Activated CD8-positive, alpha-beta memory T cell treated with anti-CD3 and anti-CD28 coated beads for 24 hours (primary cell): Measurements from ENCODE around the gene PHF8.

ENCODE experiments used
- DNase-seq: peaks from one replicate; pipeline ENCODE4 v3.0.0-alpha.2; 2020

Gene PHF8

DNA sequence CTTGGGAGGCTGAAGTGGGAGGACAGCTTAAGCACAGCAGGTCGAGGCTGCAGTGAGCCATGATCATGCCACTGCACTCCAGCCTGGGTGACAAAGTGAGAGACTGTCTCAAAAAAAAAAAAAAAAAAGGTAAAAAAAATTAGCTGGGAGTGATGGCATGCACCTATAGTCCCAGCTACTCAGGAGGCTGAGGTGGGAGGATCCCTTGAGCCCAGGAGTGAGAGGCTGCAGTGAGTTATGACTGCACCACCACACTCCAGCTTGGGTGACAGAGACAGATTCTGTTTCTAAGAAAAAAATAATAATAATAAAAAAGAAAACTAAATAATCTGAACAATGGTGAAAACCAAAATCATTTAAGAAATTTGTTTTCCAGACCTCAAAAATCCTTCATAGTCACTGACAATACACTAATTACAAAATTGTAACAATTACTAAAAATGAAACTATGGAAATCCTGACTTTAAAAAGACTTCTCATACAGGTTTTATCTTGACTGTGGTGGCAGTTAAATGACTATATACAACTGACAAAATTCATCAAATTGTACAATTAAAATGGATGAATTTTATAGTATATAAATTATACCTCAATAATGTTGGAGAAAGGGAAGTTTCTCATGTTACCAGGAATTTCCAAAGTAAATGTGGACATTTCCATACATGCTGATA is 31.3 kb downstream of the PHF8 start:
- no peak for DNase-seq

DNA sequence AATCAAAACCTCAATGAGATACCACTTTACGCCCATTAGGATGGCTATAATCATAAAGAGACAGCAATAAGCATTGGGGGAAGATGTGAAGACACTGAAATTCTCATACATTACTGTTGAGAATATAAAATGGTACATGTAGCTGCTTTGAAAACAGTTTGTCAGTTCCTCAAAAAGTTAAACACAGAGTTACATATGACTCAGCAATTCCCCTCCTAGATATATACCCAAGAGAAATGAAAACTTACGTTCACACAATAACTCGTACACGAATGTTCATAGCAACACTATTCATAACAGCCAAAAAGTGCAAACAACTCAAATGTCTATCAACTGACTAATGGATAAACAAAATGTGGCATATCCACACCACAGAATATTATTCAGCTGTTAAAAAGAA is 36.6 kb downstream of the PHF8 start:
- no peak for DNase-seq

DNA sequence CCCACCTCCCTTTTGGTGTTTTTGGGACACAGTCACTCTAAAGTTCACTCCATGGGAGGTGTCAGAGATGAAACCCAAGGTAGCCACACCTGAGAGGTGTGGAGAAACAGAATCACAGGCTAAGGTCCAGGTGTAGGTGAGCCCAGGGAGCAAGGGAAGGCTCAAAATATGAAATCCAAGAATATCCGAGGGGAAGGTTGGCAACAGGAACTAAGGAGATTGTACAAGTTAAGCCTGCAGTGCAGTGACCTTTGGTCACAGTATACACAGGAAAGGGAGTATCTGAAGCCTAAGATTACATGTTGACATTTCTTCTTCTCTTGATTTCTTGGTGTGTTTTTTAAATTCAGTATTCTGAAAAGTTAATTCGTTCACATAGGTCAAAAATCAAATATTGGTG is 46.5 kb downstream of the PHF8 start:
- no peak for DNase-seq

DNA sequence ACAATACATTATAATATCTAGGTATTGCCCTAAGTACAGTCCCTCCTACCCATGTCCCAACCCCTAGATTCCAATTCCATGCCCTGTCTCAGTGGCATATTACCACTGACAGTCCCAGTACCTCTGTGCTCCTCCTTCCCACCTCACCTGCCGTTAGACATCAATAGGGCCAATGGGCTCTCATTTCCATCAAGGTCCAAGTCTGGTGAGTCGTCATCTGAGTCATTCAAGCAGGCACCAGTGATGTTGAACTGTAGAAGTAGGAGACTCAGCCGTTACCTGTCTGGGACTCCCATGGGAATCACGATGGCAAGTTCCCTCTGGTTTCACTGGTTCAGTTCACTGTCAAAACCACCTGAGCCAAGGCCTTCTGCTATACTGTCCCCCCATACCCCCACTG is 51.7 kb downstream of the PHF8 start:
- DNase-seq: no peak

DNA sequence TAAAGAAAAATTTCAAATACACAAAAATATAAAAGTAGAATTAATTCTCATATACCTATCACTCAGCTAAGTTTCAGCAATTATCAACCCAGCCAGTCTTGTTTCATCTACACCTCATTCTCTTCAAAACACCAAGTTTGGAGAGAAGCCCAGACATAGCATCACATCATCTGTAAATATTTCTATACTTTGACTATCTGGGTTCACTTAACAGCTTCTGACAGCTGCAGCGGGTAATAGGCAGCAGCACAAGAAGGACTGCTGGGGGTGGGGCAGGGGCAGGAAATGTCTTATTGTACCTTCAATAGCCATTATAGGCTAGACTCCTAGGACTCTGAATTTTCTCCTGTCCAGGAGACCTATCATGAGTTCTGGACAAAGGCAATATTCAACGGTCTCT is 54.1 kb downstream of the PHF8 start:
- no peak for DNase-seq

DNA sequence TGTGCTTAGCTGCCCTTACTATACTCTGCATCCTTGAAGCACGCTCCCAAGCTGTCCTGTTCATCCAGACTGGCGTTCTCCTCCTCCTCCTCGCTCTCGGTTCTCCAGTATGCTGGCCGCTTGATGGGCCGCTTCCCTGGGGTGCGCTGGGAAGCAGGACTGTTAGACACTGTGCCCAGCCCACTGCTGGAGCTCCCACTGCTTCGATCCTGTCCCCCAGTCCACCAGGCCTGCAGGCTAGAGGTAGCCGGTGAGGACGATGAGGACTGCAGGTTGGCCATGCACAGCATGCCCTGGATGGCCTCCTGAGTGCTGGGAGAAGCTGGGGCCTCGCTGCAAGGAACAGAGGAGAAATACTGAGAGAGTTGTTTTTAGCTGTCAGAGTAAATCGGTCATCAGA is 59.4 kb downstream of the PHF8 start:
- DNase-seq: no peak

DNA sequence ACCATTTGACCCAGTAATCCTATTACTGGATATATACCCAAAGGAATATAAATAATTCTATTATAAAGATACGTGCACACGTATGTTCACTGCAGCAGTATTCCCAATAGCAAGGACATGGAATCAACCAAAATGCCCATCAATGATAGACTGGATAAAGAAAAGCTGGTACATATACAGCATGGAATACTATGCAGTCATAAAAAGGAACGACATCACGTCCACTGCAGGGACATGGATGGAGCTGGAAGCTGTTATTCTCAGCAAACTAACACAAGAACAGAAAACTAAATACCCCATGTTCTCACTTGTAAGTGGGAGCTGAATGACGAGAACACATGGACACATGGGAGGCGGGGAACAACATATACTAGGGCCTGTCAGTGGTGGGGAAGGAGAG is 69.7 kb downstream of the PHF8 start:
- no peak for DNase-seq

DNA sequence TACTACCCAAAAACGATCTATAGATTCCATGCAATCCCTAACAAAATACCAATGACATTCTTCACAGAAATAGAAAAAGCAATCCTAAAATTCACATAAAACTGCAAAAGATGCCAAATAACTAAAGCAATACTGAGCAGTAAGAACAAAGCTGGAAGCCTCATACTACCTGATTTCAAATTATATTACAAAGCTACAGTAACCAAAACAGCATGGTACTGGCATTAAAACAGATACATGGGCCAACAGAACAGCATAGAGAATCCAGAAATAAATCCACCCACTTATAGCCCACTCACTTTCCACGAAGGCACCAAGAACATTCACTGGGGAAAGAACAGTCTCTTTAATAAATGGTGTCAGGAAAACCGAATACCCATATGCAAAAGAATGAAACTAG is 74.7 kb downstream of the PHF8 start:
- no peak for DNase-seq

DNA sequence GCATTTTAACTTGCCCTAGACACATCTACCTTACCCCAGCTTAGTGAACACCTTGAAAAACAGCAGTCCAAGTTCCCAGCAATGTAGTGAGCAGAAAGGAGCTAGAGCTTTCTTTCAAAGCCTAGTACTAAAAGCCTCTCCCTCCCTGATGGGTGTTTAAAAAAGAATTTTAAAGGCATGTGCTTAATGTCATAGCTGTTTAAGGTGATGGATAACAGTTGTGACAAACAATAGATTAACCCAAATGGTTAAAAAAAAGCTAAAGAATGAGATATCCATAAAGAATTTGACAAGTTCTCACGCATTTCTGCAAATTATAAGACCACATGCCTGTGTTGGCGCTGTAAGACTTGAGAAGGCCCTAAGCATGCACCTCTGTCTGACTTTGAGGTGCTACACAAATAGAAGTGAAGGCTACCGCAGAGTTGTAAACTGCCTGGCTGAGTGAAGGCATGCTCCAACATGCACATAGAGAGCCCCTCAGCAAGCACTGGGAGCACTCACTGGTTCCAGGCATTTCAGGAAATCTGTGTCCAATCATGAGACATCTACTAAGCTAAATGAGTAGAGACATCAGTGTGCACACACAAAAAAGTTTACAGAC is 94.0 kb downstream of the PHF8 start:
- no peak for DNase-seq

DNA sequence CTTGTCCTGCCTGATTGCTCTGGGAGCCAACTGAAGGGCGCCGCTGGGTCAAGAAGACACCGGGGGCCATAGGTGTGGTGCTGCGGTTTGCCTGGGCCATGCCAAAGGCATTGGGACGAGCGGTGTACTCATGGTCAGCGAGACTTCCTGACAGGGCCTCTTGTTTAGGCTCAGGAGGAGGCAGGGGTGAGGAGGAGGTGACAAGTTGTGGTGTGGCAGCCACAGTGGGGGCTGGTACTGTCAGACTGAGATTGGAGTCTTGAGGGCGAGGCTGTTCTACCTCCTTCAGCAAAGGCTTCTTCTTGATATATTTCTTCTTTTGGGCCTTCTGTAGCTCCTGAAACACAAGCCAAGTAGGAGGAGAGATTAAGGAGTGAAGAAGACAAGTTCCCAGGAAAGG is 104.1 kb downstream of the PHF8 start:
- DNase-seq: no peak

DNA sequence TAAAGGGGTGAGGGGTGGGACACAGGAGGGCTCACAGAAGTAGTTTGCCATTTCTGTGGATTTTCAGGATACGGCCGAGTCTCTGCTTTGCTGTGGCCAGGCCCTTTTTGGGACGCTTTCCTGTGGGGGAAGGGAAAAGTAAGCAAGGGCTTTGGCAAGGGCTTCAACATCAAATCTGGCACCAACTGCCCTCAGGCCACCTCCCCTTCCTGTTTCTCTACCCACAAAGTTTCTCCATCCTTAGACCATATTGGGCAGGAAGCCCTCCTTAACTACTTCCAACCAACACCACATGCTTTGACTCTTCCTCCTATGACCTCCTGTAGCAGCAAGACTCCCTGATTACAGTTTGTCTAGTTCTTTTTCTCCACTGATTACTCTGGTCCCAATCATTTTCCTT is 105.1 kb downstream of the PHF8 start:
- DNase-seq: no peak

DNA sequence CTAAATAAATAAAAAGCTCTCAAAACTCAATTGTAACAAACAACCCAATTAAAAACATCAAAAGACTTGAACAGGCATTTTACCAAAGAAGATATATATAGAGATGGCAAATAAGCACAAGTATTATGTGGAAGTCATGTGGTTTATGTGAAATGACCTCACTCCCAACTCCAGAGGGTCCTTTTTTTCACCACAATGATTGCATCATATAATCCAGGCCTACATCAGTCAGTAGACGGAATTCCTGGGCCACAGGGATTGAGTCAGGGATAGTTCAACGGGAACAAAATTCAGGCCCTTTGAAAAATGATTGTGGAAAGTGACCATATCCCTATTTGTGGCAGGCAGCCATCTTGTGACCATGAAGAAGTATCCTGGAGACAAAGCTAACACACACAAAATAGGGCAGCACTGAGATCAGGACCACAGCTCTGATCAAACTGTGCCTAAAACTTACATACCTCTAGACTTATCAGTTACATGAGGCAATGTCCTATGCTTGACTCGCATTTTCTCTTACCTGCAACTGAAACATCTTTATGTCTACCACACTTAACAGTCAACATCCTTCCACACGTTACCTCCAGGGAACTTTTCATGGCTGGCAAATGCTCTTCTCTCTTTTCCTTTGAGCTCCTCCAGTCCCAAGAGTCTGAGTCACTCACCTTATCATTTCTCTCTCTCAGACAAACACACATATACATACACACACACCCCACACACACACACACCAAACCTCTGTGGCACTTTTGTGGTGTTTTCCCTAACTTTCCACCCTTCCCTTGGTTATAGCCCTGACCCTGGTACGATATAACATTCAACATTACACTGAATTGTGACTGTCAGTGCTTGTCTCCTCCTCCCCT is 113.5 kb downstream of the PHF8 start:
- DNase-seq: no peak

DNA sequence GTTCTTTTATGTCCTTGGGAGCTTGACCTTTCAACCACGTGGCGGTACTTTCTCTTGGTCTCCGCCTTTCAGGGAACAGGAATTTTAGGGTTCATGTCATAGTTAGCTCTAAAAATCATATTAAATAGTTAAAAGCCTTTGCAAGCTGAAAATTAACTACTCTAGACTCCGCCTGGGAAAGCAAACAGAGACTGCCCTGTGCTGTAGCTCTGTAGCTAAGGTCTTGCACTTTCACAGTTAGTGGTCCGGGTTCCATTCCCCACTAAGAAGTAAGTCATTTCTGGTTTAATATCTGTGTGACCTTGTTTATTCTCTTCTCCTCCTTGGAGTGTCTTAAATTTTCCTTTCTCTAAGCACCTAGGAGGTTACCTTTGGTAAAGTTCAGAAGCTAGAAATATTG is 118.2 kb downstream of the PHF8 start:
- no peak for DNase-seq

DNA sequence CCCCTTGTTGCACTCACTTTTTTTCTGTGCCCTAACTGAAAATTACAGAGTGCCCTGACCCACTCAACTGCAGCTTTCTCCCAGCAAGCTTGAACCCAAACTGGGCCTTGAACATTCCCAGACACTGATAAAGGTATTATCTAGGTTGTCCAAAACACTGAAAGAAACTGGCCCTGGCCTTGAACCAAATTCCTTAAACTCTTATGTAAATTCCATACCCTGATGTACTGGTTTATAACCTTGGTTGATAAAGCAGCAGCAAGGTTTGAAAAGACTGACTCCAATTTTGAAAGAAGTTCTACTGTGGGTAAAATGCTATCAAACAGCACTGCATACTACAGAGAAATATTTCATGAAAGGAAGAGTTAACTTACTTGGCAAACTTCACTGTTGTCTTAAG is 125.6 kb downstream of the PHF8 start:
- DNase-seq: no peak

DNA sequence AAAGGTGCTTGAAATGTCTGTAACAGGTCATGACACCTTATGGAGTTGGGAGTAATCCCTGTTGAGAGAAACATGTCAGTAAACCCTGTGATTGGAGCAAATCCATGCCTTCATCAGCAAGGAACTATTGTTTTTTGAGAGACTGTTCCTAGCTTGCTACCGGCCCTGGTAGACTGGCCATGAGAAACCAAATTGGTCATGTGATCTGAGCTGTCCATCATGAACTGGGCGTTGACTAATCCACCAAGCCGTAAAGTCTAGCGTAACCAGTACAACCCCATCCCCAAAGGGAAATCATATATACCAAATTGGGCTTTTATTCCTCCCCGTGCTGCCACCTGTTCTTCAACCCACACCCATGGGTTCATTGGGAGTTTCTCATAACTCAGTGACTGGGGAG is 143.7 kb downstream of the PHF8 start:
- DNase-seq: no peak

DNA sequence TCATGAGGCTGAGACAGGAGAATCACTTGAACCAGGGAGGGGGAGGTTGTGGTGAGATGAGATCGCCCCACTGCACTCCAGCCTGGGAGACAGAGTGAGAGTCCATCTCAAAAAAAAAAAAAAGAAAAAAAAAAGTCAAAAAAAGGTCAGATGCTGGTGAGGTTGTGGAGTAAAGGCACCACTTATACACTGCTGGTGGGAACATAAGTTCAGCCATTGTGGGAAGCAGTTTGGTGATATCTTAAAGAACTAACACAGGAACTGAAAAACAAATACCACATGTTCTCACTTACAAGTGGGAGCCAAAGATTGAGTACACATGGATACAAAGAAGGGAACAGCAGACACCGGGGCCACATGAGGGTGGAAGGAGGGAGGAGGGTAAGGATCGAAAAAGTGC is 149.0 kb downstream of the PHF8 start:
- no peak for DNase-seq
